ES-I3 (cell line): ENCODE data around the gene SDHAF2.

Source experiments
- H3K36me3 ChIP-seq: 2 replicates; pipeline ENCODE4 v1.6.1; 2013; ENCODE audit warnings: mild to moderate bottlenecking, low read length, control low read depth, moderate library complexity; ENCODE audit not compliant: insufficient read depth
- H3K4me1 ChIP-seq: 2 replicates; pipeline ENCODE4 v1.6.1; 2013; ENCODE audit warnings: mild to moderate bottlenecking, control low read depth, low read length; ENCODE audit not compliant: insufficient read depth
- H3K9ac ChIP-seq: 2 replicates; pipeline ENCODE4 v1.6.1; 2013; ENCODE audit warnings: low read depth, mild to moderate bottlenecking, low read length, moderate library complexity
- H3K9me3 ChIP-seq: 2 replicates; pipeline ENCODE4 v1.6.1; 2013; ENCODE audit warnings: mild to moderate bottlenecking, low read length, moderate library complexity; ENCODE audit not compliant: control insufficient read depth, insufficient read depth

SDHAF2 gene

GRCh38 chr11:61488651-61489291, 58.8 kb downstream of the SDHAF2 start:
- H3K36me3 ChIP-seq: no peaks in the 10 kb centered on the region
- H3K4me1 ChIP-seq: peaks cover 23% of the 10 kb centered on the region; the same call in 1 of the 2 replicates
- no peaks in the 10 kb centered on the region for H3K9me3 ChIP-seq
- H3K9ac ChIP-seq: peak overlapping the region; percentile 17; the same call in 1 of the 2 replicates

- Histone ChIP-seq H3K4me1 (peaks cover 23% of the 10 kb centered on the region; the same call in 1 of the 2 replicates), H3K9ac (no peak overlapping the region), H3K36me3 (no peaks in the 10 kb centered on the region), H3K9me3 (no peaks in the 10 kb centered on the region)
Measured at GRCh38 chr11:61489833-61490721, 60.2 kb downstream of the SDHAF2 start.

GRCh38 chr11:61491736-61492395, 61.9 kb downstream of the SDHAF2 start:
- Histone ChIP-seq H3K36me3 (no peaks in the 10 kb centered on the region), H3K4me1 (peaks cover 28% of the 10 kb centered on the region; the same call in 1 of the 2 replicates), H3K9ac (no peak overlapping the region), H3K9me3 (no peaks in the 10 kb centered on the region)

GRCh38 chr11:61494381-61494961, 64.5 kb downstream of the SDHAF2 start:
- Histone ChIP-seq H3K36me3 (no peaks in the 10 kb centered on the region), H3K4me1 (peaks cover 17% of the 10 kb centered on the region), H3K9ac (no peak overlapping the region), H3K9me3 (no peaks in the 10 kb centered on the region)

GRCh38 chr11:61495801-61496601, 66.1 kb downstream of the SDHAF2 start:
- no peaks in the 10 kb centered on the region for H3K9me3 ChIP-seq
- no peaks in the 10 kb centered on the region for H3K36me3 ChIP-seq
- peaks cover 13% of the 10 kb centered on the region for H3K4me1 ChIP-seq
- H3K9ac ChIP-seq: no peak overlapping the region
